Measurements from ENCODE around the gene CENPF. TPM values are rescaled to one million over a fixed set of nuclear protein-coding genes. Genes with fewer than 3 reads are reported as not detected.

Gene CENPF
- total and polyA plus RNA-seq, 2 of the 13 experiments (the other 11 are each of a cell fraction or from before 2014, with no cell fraction given): 14.7 to 84.9 TPM

DNA sequence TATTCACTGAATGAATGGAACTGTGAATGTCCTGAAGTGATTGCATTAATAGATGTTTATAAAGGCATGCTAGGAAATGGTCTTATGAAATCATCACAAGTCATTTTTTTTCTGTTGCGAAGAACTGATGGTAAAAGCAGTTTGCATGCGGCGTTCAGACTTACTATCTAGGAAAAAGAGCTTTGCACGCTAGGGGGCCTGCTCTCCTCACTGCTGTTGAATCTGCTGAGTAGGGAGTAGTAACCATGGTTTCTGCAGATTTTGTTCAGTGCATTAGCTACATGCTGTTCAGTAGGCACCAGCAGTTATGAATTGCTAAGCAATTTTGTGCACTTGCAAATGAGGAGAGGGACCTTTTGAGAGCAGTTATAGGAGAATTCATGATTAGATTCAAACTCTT is 57.9 kb downstream of the CENPF start:
- intact Hi-C loops (cut with micrococcal nuclease; ENCODE audit: unreplicated experiment): no loop called here
- BruUV-seq (replicated peaks): no TSS peak
- TF ChIP-seq STAG1 (CRISPR knock-in tag; IDR thresholded peaks at IDR 0.05): peak; percentile 72
- TF ChIP-seq, protein P1, sequence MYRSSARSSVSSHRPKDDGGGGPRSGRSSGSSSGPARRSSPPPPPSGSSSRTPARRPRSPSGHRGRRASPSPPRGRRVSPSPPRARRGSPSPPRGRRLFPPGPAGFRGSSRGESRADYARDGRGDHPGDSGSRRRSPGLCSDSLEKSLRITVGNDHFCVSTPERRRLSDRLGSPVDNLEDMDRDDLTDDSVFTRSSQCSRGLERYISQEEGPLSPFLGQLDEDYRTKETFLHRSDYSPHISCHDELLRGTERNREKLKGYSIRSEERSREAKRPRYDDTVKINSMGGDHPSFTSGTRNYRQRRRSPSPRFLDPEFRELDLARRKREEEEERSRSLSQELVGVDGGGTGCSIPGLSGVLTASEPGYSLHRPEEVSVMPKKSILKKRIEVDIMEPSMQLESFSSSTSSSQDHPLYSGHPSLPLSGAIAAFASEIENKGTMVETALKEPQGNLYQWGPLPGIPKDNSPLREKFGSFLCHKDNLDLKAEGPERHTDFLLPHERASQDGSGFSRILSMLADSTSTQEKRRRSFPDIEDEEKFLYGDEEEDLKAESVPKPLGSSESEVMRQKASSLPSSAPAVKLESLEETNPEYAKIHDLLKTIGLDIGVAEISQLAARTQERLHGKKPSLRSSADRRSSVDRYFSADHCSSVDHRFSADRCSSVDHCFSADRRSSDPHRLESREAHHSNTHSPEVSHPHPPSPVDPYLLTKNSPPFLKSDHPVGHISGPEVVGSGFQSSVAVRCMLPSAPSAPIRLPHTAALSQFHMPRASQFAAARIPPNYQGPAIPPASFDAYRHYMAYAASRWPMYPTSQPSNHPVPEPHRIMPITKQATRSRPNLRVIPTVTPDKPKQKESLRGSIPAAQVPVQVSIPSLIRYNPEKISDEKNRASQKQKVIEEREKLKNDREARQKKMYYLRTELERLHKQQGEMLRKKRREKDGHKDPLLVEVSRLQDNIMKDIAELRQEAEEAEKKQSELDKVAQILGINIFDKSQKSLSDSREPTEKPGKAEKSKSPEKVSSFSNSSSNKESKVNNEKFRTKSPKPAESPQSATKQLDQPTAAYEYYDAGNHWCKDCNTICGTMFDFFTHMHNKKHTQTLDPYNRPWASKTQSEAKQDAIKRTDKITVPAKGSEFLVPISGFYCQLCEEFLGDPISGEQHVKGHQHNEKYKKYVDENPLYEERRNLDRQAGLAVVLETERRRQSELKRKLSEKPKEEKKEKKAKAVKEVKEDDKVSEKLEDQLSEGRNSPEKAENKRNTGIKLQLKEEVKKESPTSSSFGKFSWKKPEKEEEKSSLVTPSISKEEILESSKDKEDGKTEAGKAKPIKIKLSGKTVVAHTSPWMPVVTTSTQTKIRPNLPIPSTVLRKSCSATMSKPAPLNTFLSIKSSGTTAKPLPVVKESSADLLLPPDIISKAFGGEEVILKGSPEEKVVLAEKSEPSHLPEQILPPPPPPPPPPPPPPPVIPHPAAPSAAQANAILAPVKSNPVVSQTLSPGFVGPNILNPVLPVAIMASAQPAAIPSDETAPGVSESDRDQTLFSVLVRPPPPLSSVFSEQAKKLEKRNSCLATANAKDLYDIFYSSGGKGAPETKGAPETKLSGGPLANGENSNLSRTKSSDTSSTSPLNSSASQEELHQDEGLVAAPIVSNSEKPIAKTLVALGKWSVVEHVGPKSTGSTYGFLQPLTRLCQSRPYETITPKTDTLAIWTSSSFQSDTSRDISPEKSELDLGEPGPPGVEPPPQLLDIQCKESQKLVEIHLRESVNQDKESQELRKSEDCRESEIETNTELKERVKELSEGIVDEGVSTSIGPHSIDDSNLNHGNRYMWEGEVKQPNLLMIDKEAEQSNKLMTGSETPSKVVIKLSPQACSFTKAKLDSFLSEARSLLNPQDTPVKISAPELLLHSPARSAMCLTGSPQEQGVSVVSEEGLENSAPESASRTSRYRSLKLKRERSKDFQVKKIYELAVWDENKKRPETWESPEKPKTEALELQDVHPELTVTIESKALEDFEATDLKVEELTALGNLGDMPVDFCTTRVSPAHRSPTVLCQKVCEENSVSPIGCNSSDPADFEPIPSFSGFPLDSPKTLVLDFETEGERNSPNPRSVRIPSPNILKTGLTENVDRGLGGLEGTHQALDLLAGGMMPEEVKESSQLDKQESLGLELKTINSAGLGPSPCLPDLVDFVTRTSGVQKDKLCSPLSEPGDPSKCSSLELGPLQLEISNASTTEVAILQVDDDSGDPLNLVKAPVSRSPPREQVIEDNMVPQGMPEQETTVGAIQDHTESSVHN (CRISPR knock-in tag; IDR thresholded peaks at IDR 0.05): no peak
- peak; percentile 61 to 70 for TF ChIP-seq MAFK (conservative IDR thresholded peaks at IDR 0.05 in 1 of 2, IDR thresholded peaks at IDR 0.05 in 1 of 2; ENCODE audit: low read length in 2 of 2)
- no peak for TF ChIP-seq RARG (CRISPR knock-in tag; IDR thresholded peaks at IDR 0.05; ENCODE audit: low read depth)
- TF ChIP-seq MAFF (IDR thresholded peaks at IDR 0.05; ENCODE audit: low read depth, low read length): peak; percentile 78
- peak; percentile 75 for TF ChIP-seq SMC3 (IDR thresholded peaks at IDR 0.05; ENCODE audit: low read length)
- TF ChIP-seq, protein P2, sequence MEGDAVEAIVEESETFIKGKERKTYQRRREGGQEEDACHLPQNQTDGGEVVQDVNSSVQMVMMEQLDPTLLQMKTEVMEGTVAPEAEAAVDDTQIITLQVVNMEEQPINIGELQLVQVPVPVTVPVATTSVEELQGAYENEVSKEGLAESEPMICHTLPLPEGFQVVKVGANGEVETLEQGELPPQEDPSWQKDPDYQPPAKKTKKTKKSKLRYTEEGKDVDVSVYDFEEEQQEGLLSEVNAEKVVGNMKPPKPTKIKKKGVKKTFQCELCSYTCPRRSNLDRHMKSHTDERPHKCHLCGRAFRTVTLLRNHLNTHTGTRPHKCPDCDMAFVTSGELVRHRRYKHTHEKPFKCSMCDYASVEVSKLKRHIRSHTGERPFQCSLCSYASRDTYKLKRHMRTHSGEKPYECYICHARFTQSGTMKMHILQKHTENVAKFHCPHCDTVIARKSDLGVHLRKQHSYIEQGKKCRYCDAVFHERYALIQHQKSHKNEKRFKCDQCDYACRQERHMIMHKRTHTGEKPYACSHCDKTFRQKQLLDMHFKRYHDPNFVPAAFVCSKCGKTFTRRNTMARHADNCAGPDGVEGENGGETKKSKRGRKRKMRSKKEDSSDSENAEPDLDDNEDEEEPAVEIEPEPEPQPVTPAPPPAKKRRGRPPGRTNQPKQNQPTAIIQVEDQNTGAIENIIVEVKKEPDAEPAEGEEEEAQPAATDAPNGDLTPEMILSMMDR (CRISPR knock-in tag; IDR thresholded peaks at IDR 0.05): peak; percentile 61
- peak; percentile 31; the same call in 1 of the 2 replicates for TF ChIP-seq RAD21 (CRISPR knock-in tag; IDR thresholded peaks at IDR 0.05)
- 0 out of 2 replicates have a peak, but pooled peaks have one; percentile 33 for TF ChIP-seq MAFG (CRISPR knock-in tag; IDR thresholded peaks at IDR 0.05)
- no peak for TF ChIP-seq ZFP36L1 (CRISPR knock-in tag; IDR thresholded peaks at IDR 0.05)
- Histone ChIP-seq H3K36me3 (replicated peaks in 1 of 2; ENCODE audit: control insufficient read depth in 1 of 2, insufficient read depth in 2 of 2, low read length in 2 of 2) (peaks cover 20 to 91% of the 10 kb centered on the region in 2 experiments), H3K4me2 (ENCODE audit: low read depth, low read length) (no peak overlapping the region), H3K4me1 (ENCODE audit: insufficient read depth, low read length) (no peaks in the 10 kb centered on the region), H2AFZ (ENCODE audit: low read length) (no peak overlapping the region), H3K4me3 (replicated peaks in 1 of 3; ENCODE audit: insufficient read depth in 1 of 3, low read depth in 2 of 3, low read length in 3 of 3) (no peak overlapping the region), H3K79me2 (ENCODE audit: insufficient read depth, low read length) (no peaks in the 10 kb centered on the region), H3K27me3 (ENCODE audit: control insufficient read depth in 1 of 2, insufficient read depth in 2 of 2, low read length in 2 of 2) (no peaks in the 10 kb centered on the region), H3K27ac (ENCODE audit: extremely low read length, insufficient read depth, low read length) (no peak overlapping the region), H4K20me1 (ENCODE audit: insufficient read depth, low read length) (no peaks in the 10 kb centered on the region), H3K9me3 (ENCODE audit: low read length) (no peaks in the 10 kb centered on the region), H3K9ac (ENCODE audit: insufficient read depth, low read depth, low read length) (no peak overlapping the region)
- WGBS (ENCODE audit: low lambda C conversion rate): 81% methylated on average over 4 of the region's 4 CpGs
- ATAC-seq: peak; percentile 78
- peak; percentile 6 for DNase-seq (ENCODE audit: low spot score)
- in situ Hi-C loops (cut with HindIII; ENCODE audit: extremely low pct_ligation_motif_present, low pct_unique_long_range_greater_than_20kb): loop anchor here (5.0 kb wide), 1 partner anchor 486 kb away; no protein-coding TSS in a partner anchor
- no peak for FAIRE-seq
- POLR2A ChIA-PET: no interaction called here
- CTCF ChIA-PET (ENCODE audit: low intra/inter-chr PET ratio, low total read pairs): interaction anchor here (0.8 kb wide), 2 partner anchors 485 to 866 kb away, joined by 3 to 4 read pairs; no protein-coding TSS in a partner anchor
